ENCODE measurements around the gene KRTAP3-3. TPM values are rescaled to one million over a fixed set of nuclear protein-coding genes. Genes with fewer than 3 reads are reported as not detected.

Gene KRTAP3-3
- total RNA-seq, 1 donor from 2014 or later, result not detected

- peak; percentile 50 for DNase-seq (ENCODE audit: low spot score)
Observed at GRCh38 chr17:40958086-40958953, 35.6 kb downstream of the KRTAP3-3 start.

- DNase-seq (ENCODE audit: low spot score), result no peak
Observed at GRCh38 chr17:40956401-40957254, 37.3 kb downstream of the KRTAP3-3 start.

GRCh38 chr17:40953881-40954280 is 40.1 kb downstream of the KRTAP3-3 start:
- peak; percentile 48 for DNase-seq (ENCODE audit: low spot score)

- no peak for DNase-seq (ENCODE audit: low spot score)
Observed at GRCh38 chr17:40952661-40953060, 41.3 kb downstream of the KRTAP3-3 start.

GRCh38 chr17:40952154-40952553 is 41.8 kb downstream of the KRTAP3-3 start:
- no peak for DNase-seq (ENCODE audit: low spot score)

- no peak for DNase-seq (ENCODE audit: low spot score)
Observed at GRCh38 chr17:40951011-40951622, 42.8 kb downstream of the KRTAP3-3 start.

- DNase-seq (ENCODE audit: low spot score), result no peak
Observed at GRCh38 chr17:40950176-40950575, 43.8 kb downstream of the KRTAP3-3 start.

GRCh38 chr17:40949418-40949817 is 44.5 kb downstream of the KRTAP3-3 start:
- DNase-seq (ENCODE audit: low spot score), result no peak

- no peak for DNase-seq (ENCODE audit: low spot score)
Observed at GRCh38 chr17:40947929-40948328, 46.0 kb downstream of the KRTAP3-3 start.

- no peak for DNase-seq (ENCODE audit: low spot score)
Observed at GRCh38 chr17:40945414-40945813, 48.5 kb downstream of the KRTAP3-3 start.

GRCh38 chr17:40944531-40944930 is 49.4 kb downstream of the KRTAP3-3 start:
- no peak for DNase-seq (ENCODE audit: low spot score)

Other genes starting within 250 kb of the KRTAP3-3 start
- not detected for gene KRT25, start 238.8 kb downstream of the KRTAP3-3 start, total RNA-seq
- not detected for gene KRT26, start 222.0 kb downstream of the KRTAP3-3 start, total RNA-seq
- gene KRT27, start 211.6 kb downstream of the KRTAP3-3 start, total RNA-seq, result 2.0 TPM
- gene KRT28, start 194.2 kb downstream of the KRTAP3-3 start, total RNA-seq, result not detected
- 70.1 TPM for gene KRT10, start 171.6 kb downstream of the KRTAP3-3 start, total RNA-seq
- gene KRT12, start 126.9 kb downstream of the KRTAP3-3 start, total RNA-seq, result not detected
- gene KRT20, start 108.9 kb downstream of the KRTAP3-3 start, total RNA-seq, result 4.7 TPM
- 3.9 TPM for gene KRT23, start 56.5 kb downstream of the KRTAP3-3 start, total RNA-seq
- not detected for gene KRT39, start 27.2 kb downstream of the KRTAP3-3 start, total RNA-seq
- not detected for gene KRT40, start 9.8 kb downstream of the KRTAP3-3 start, total RNA-seq
- gene KRTAP3-2, start 5.7 kb upstream of the KRTAP3-3 start, total RNA-seq, result not detected
- gene KRTAP3-1, start 15.0 kb upstream of the KRTAP3-3 start, total RNA-seq, result not detected
- not detected for gene KRTAP1-5, start 33.0 kb upstream of the KRTAP3-3 start, total RNA-seq
- gene KRTAP1-4, start 36.0 kb upstream of the KRTAP3-3 start, total RNA-seq, result not detected
- not detected for gene KRTAP1-3, start 40.7 kb upstream of the KRTAP3-3 start, total RNA-seq
- gene KRTAP1-1, start 47.3 kb upstream of the KRTAP3-3 start, total RNA-seq, result not detected
- gene KRTAP2-1, start 53.2 kb upstream of the KRTAP3-3 start, total RNA-seq, result not detected
- gene KRTAP2-2, start 61.1 kb upstream of the KRTAP3-3 start, total RNA-seq, result not detected
- gene KRTAP2-3, start 66.0 kb upstream of the KRTAP3-3 start, total RNA-seq, result not detected
- not detected for gene KRTAP2-4, start 71.7 kb upstream of the KRTAP3-3 start, total RNA-seq
- gene KRTAP4-7, start 90.0 kb upstream of the KRTAP3-3 start, total RNA-seq, result not detected
- not detected for gene KRTAP4-8, start 104.0 kb upstream of the KRTAP3-3 start, total RNA-seq
- not detected for gene KRTAP4-16, start 108.0 kb upstream of the KRTAP3-3 start, total RNA-seq
- gene KRTAP4-9, start 111.2 kb upstream of the KRTAP3-3 start, total RNA-seq, result not detected
- not detected for gene KRTAP4-11, start 124.2 kb upstream of the KRTAP3-3 start, total RNA-seq
- gene KRTAP4-12, start 130.0 kb upstream of the KRTAP3-3 start, total RNA-seq, result not detected
- gene KRTAP4-6, start 146.4 kb upstream of the KRTAP3-3 start, total RNA-seq, result not detected
- gene KRTAP4-5, start 155.7 kb upstream of the KRTAP3-3 start, total RNA-seq, result not detected
- not detected for gene KRTAP4-4, start 166.6 kb upstream of the KRTAP3-3 start, total RNA-seq
- not detected for gene KRTAP4-3, start 174.1 kb upstream of the KRTAP3-3 start, total RNA-seq
- not detected for gene KRTAP4-2, start 184.1 kb upstream of the KRTAP3-3 start, total RNA-seq
- gene KRTAP4-1, start 190.7 kb upstream of the KRTAP3-3 start, total RNA-seq, result not detected
- not detected for gene KRTAP9-1, start 195.7 kb upstream of the KRTAP3-3 start, total RNA-seq
- not detected for gene KRTAP9-2, start 232.5 kb upstream of the KRTAP3-3 start, total RNA-seq
- not detected for gene KRTAP9-3, start 238.3 kb upstream of the KRTAP3-3 start, total RNA-seq
- not detected for gene KRTAP9-8, start 243.8 kb upstream of the KRTAP3-3 start, total RNA-seq